NCI-H446 treated with DMSO at 0.1 percent for 48 hours (cell line): ENCODE data around the gene SFXN1.
"Not testable (repeated sequence)": the region's sequence is repeated elsewhere in the genome, so short reads cannot be mapped to it uniquely, and the experiment has no call there.

Experiments
- DNase-seq: peaks from one replicate; lab custom pipeline; 2025; lab: John Stamatoyannopoulos, UW

SFXN1 gene, protein sequence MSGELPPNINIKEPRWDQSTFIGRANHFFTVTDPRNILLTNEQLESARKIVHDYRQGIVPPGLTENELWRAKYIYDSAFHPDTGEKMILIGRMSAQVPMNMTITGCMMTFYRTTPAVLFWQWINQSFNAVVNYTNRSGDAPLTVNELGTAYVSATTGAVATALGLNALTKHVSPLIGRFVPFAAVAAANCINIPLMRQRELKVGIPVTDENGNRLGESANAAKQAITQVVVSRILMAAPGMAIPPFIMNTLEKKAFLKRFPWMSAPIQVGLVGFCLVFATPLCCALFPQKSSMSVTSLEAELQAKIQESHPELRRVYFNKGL

DNA sequence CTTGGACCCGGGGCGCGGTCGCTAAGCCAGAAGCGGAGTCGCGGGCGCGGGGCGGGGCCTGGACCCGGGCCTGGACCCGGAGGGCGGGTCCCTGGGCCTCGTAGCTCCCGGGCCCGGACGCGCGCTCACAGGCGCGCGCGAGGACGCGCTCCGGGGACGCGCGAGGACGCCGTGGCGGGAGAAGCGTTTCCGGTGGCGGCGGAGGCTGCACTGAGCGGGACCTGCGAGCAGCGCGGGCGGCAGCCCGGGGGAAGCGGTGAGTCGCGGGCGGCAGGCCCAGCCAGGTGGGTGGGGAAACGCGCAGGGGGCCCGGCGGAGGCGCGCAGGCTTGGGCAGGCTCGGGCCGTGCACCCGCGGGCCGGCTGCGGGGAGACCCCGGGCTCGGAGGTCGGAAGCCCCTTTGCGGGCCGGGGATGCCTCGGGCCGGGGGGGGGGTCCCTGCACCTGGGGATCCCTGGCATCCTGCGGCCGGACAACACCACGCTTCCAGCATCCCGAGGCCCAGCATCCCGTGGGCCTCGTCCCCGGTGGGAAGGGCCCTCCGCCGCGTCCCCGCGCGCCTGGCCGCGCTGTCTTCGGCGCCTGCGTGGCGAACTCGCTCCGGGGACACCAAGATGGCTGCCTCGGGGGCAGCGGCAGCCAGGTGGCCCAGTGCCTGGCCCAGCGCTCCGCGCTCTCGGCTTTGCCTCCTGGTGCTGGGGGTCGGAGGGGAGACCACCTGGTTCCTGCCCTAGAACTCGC, at the start of gene SFXN1:
SFXN1 (plus strand) TSS at position 177 of the 741 bp plus-strand sequence. CDS start 13,544 bp downstream, outside the sequence.
- DNase-seq = peak; percentile 38

DNA sequence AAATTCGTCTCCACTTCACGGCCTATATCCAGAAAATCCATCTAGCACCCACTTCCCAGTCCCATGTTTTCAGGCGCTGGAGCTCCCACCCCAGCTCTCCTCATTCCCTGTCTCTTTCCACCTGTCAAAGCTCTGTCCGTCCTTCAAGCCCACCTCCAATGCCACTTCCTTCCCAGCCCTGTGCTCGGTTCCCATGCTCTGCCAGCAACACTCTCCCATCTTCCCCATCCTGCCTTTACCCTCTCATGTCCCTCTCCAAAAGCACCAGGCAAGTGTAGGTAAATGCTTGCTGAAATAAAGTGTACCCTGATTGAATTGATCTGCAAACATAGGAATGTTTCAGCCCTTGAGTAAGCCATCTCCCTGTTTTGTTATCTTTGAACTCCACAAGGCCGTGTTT, 43.6 kb upstream of the SFXN1 start:
- DNase-seq = no peak

DNA sequence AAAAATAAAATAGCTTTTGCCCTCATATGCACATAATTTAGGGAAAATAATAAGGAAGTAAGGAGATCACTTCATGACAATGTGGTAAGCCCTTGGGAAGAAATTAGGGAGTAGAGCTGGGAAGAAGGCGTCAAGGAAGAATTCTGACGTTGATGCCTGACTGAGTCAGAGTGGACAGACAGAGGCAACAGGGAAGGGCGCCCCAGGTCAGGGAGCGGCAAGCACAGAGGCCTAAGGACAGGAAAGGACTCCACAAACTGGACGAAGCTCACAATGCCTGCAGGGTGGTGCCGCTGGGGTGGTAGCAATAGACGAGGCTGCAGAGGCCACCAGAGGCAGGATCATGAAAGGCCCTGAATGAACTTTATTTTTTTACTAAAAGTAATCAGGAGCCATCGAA, 42.0 kb upstream of the SFXN1 start:
- no peak for DNase-seq

DNA sequence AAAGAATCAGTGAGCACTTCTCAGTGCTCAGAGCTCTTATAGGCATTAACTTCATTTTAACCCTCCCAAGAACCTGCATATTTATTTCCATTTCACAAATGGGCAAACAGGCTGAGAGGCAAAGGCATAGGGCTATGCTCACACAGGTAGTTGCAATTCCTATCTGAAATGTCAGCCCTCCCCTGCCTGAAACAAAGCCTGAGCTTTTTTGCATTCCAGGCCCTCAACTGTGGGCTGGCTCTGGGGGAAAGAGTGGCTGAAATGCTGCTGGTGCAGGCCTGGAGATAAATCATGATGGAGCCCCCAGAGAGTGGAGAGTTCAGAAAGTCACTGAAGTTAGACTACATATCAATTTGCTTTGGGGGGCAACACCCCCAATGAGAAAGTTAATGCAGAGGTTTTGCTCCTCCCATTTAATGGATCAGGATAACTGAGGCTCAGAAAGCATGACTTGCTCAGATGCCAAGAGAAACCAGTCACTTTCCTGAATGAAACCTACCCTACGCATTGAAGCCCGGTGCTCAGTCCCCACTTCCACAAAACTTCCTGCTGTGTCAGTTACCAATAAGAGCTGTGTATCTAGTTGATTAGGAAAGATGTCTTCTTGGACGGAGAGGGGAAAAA, 40.0 kb upstream of the SFXN1 start:
- DNase-seq = no peak

DNA sequence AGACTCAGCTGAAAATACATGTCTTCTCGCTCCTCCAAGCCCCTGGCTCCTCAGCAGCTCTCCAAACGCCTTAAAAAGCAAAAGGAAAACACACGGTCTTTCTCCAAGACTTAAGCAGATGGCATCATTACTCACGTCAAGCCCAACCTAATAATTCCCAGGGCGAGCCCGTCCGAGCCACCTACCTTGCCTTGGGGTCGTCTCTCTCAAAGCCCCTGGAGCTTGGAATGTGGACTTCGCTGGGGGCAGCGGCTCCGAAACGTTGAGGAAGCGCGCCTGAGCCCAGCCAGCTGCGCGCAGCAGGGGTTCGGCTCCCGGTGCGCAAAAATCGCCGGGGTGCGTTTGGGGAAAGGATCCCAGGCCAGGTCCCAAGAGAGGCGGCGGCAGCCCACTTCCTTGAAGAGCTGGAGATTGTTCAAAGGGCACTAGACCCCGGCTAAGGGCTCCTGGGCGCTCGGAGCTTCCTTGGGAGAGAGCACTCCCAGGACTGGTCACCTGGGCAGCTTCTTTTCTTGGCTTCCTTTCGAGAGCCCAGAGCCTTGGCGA, 34.8 kb upstream of the SFXN1 start:
- no peak for DNase-seq

DNA sequence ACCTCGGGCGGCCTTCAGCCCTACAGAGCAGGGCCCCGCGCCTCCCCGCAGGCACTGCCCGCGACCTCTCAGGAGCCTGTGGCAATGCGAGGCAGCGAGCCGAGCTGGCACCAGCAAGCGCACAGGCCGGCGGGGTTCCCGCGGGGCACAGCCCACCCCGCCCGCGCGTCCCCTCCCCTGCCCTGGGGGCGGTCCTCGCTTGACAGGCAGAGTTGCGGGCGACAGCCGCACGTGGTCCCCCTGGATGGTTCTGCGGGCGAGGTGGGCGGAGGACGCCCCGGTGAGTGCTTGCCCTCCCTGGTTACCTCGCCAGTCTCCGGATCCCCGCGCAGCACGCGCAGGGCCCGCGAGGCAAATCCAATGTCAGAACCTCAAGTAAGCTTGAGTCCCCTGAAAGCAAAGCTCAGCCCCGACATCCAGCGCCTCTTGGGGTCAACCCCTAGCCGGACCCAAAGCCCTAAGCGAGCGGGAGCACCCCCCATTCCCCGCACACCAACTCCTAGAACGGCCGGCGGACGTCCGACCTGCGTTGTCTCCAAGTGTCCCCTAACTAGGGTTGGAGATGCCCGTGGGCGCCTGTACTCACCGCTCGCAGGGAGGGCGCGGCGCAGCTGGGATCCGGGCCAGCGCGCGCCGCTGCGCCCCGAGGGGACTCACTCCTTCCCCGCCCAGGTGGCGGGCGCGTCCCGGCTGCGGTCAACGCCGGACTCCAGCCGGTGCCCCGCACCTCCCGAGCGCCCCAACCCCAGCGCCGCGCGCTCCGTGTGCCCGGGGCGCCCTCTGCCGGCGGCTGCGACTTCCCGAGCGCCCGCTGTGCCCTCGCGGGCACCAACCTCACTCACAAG, 34.1 kb upstream of the SFXN1 start, which contains the start of gene DRD1:
DRD1 (minus strand) TSS at position 123 of the 845 bp plus-strand sequence. CDS start 1,083 bp downstream, outside the sequence.
- DNase-seq = no peak

DNA sequence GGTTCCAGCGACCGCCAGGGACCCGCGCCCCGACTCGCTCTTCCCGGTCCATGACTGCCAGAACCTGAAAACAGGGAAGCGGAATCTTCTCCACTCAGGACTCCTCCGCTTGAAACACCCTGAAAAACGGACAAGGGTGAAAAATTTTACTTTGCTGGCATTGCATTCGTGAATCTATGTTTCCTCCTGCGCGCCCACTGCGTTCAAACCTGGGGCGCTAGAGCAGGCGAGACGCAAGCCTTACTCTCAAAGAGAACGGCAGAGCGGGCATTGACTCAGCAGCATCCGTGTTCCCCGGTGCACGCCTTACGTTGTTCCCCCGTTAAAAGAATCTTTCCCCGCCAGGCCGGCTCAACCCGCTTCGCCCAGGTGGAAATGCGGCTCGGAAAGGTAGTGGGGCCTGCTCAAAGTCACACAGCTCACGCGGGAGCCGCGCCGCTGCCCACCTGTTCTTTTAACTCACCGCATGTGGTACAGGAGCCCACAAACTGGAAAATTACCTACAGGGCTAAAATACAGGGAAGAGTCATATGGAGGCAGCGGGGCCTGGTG, 33.4 kb upstream of the SFXN1 start:
- no peak for DNase-seq

DNA sequence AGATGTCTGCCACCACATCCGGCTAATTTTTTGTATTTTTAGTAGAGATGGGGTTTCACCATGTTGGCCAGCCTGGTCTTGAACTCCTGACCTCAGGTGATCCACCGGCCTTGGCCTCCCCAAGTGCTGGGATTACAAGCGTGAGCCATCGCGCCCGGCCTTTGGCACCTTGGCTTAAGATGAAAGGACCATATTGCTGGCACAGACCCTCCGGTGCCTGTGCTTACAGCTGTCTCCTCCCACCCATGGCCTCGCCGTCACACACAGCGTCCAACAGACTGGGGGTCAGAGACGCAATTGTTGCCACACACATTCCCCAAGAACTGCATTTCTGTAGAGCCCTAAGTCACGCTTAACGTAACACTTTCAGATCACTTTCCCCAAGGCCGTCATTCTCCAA, 32.0 kb upstream of the SFXN1 start:
- not testable (repeated sequence) for DNase-seq

DNA sequence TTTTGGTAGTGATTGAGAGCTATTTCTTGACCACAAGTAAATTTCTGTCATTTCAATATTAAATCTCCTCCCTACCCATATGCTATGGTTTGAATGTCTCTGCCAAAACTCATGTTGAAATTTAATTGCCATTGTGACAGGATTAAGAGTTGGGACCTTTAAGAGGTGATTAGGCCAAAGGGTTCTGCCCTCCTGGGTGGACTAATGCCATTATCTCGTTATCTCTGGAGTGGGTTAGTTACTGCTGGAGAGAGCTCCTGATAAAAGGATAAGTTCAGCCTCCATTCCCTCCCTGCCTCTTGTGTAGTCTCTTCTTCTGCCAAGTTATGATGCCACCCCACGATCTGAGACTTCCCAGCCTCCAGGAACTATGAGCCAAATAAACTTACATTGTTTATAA, 30.8 kb upstream of the SFXN1 start:
- DNase-seq = no peak

DNA sequence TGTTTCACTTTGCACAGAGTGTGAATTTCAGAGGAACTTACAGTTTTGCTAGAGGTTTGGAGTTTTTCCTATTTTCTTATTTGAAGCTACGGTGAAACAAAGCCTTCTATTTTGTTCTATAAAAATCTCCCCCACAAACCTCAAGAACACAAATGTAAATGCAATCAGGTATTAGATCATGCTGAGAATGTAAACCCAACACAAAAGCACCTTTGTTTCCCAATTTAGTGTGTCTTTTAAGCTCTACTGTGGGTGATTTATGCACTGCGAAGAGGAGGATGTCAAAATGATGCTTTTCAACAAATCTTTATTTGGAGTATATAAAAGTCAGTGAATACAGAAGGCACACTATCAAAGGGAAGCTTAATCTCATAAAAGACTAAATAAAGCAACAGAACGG, 30.1 kb upstream of the SFXN1 start:
- DNase-seq = no peak

DNA sequence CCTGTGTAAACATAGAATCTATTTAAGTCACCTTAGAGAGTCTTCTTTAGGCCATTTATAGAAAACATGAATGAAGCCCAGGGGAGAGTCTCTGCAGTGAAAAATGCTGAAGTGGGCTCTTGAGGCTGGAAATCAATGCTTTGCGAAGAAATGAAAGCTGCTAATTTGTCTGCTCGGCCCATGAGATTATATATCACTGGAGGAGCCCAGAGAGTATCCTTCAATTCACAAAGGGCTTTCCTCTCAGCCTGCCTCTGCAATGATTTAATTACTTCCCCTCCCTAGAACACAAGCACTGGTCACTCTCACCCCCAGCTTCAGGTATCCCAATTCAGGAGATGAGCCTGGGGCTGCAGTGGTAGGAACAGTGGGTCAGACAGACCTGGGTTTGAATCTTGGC, 26.2 kb upstream of the SFXN1 start:
- DNase-seq = no peak

DNA sequence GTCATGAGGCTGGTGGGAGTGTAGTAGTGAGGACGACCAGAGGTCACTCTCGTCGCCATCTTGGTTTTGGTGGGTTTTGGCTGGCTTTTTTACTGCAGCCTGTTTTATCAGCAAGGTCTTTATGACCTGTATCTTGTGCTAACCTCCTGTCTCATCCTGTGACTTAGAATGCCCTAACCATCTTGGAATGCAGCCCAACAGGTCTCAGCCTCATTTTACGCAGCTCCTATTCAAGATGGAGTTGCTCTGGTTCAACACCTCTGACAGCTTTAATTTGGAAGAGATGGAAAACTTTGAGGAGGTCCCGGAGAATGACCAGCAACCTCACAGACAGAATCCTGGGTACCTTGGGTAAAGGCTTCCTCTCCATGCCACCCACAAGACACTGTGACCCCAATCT, 24.0 kb upstream of the SFXN1 start:
- not testable (repeated sequence) for DNase-seq

DNA sequence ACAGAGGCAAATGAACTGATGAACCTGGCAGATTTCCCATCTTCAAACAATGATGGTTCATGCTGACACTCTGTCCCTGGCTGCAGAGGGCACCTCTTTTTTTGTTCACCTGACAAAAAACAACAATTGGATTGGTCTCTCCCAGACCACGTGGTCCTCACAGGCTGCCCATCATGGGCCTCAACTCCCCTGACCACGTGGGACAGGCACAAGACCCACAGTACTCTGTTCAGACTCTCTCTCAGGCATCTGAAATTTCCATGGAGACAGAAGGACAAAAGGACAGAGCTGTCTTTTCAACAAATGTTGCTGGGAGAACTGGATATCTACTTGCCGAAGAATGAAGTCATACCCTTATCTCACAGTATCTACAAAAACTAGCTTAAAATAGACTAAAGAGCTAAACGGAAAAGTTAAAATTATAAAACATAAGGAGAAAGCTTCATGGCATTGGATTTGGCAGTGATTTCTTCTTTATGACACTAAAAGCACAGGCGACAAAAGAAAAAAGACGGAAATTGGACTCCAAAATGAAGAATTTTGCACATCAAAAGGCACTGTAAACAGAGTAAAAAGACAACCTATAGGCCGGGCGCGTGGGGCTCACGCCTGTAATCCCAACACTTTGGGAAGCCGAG, 22.1 kb upstream of the SFXN1 start:
- no peak for DNase-seq

DNA sequence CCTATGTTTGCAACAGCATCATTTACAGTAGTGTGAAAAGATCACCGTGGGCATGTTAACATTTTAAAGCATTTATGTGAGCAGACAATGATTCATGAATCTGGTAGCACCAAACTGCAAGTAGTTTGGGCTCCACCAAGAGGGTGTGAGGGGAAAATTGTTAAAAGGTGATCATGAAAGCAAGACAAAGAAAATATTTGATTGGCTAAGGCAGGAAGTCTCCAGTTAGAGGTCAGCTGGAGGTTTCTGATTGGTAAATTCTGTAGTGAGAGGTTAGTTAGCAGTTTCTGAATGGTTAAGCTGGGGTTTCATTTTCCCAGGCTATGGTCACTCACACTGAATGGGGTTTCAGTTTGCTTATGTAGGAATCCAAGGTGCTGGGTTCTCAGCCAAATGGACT, 20.9 kb upstream of the SFXN1 start:
- no peak for DNase-seq

DNA sequence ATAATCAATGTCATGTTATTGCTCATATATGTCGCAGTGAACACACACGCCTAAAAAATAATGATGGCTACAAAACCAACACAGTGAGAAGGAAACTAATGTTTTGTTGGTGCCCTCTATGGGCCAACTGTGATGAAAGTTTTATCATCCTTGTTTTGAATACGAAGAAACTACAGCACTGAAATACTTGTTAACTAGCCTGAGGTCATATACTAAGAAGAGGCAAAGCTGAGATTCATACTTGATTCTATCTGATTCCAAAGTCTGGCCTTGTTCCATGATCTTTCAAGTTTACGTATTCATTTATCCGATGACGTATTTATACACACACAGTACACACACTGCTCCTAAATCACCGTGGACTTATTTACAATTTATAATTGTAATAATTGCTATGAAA, 18.2 kb upstream of the SFXN1 start:
- DNase-seq = peak; percentile 2

DNA sequence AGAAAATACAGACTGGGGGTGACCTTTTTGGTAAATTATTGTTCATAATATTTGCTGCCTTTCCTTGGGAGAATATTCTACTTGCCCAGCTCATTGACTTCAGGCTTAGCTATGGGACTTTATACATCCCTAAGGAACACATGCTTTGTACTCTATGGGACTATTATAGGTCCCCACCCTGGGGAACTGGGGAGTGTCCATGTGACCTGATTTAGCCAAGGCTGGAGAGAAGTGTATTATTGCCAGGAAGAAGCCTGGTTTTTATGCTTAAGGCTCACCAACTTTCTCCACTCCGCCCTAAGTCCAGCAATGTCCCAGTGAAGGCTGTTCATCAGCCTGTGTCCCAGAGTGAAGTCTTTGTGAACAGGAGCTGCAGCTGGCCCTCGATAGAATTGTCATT, 17.8 kb upstream of the SFXN1 start:
- no peak for DNase-seq

DNA sequence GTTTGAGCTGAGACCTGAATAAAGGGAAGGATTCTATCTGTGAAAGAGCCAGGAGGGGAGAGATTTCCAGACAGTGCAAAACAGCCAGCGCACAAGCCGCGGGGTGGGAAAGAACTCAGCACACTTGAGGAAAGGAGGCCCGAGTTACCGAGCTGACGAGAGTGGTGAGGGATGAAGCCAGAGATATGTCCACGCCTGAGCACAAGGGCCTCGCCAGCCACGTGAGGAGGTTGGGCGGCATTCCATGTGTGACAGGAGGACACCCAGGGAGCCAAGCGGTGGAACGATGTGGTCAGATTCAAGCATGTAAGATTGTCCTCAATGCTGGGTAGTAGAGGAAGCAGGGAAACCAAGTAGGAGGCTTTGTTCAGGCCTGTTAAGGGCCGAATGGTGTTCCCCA, 17.0 kb upstream of the SFXN1 start:
- no peak for DNase-seq

DNA sequence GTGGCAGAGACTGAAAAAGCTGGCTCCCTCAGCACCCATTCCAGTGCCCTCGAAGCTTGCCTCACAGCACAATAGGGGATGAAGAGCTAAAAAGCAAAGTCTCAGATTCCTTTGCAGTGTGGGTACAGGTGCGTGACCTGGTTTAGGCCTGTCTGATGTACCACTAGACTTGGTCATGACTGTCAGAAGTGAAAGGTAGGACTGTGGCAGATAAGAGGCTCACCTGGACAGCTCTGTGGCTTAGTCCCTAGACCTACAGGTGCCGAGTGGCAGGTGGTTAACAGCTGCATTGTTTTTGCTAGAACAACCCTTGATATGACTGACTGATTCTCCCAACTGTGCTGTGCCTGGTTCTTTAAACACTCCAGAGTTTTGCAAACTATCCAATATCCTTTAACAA, 14.7 kb upstream of the SFXN1 start:
- no peak for DNase-seq

DNA sequence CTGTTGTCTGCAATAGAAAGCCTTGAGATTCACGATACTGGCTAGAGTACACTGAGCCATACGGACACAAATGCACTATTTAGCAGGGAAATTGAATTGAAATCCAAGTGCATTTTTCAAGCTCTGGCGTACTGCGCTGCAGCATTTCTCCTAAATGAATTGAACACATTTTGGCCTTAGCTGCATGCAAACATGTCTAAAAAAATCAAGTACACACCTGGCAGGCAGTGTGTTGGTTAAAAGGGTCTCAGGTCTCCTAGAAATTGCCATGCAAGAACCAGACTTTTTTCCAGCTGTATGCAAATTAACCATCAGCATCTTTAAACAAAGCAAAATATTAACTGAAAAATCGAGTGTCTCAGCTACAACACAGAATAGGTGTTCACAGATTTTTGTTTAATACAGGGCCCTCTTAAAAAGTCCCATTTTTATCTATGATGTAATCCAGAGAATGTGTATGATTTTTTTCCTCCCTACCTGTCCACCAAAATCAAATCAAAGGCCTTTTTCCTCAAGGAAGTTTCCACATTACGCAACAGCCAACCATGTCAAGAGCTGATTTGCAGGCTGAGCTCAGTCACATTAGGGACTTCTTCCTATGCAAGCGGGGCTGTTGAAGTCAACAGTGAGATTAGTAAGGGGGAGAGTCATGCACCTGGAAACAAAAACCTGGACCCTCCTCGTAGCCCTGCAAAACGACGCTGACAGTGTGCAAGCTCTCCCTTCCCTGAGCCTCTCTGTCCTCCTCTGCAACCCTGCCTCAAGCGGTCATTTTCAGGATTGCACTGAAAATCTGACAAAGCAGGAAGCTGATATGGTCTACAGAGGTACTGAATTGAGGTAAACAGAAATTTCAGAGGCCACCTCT, 14.1 kb upstream of the SFXN1 start:
- DNase-seq = no peak

DNA sequence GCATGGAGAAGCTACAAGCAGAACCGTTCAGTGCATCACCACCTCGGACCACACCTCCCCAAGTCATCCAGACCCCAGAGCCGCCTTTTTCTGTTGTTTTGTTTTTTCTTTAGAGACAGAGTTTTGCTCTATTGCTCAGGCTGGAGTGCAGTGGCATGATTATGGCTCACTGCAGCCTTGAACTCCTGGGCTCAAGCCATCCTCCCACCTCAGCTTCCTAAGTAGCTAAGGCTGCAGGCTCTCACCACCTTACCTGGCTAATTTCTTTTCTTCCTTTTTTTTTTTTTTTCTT, 13.5 kb upstream of the SFXN1 start:
- no peak for DNase-seq
